K562 (cell line): ENCODE measurements around the gene CCDC141. TPM values are rescaled to one million over a fixed set of nuclear protein-coding genes. Genes with fewer than 3 reads are reported as not detected.

Source experiments
- ATAC-seq: fragments of 200-7000 bp; cut with Tn5 transposase; 3 replicates; pipeline ENCODE4 v1.9.1; 2020; ENCODE audit warnings: moderate library complexity
- BruUV-seq: library from RNA; stranded (reverse); fragments of 400-500 nt; replicated peaks from 2 replicates; lab custom pipeline; 2021; lab: Mats Ljungman, UMichigan
- CTCF ChIA-PET: fragments of 300-600 bp; formaldehyde crosslinking; extraction: SDS; loops from one replicate; lab custom pipeline; 2021; ENCODE audit warnings: low intra/inter-chr PET ratio; lab: Yijun Ruan, JAX
- POLR2A ChIA-PET: fragments of 300-600, 350-650 bp; sonication (Branson Sonifier 250); formaldehyde crosslinking; extraction: SDS; loops from one replicate; lab custom pipeline; 2021; ENCODE audit warnings: antibody characterized with exemption, inconsistent platforms; lab: Yijun Ruan, JAX
- DNase-seq, 4 experiments: peaks; one replicate each; pipeline versions ENCODE4 v3.0.0 to v3.0.0-alpha.2; 2011 to 2018; ENCODE audit warnings: low spot score in 3 of 4, mixed read lengths in 3 of 4; ENCODE audit errors: extremely low read depth in 1 of 4
- FAIRE-seq: peaks from 2 replicates; lab custom pipeline; 2011; peaks lifted over from hg19 to GRCh38; lab: Jason Lieb, UNC
- H2AFZ ChIP-seq: 2 replicates; pipeline ENCODE4 v1.6.0; 2011; ENCODE audit warnings: low read depth, low read length, control low read depth, inconsistent platforms
- H3K27ac ChIP-seq: fragments of 200-600 bp; 3 replicates; pipeline ENCODE4 v1.8.0; 2011; ENCODE audit warnings: low read depth, mild to moderate bottlenecking, control low read depth, inconsistent platforms, low read length, moderate library complexity, mixed read lengths; ENCODE audit errors: extremely low read depth
- H3K27me3 ChIP-seq, 2 experiments: fragments of 300-600 bp in 1 of 2; 2 replicates in 1 of 2; 3 replicates in 1 of 2; pipeline versions ENCODE4 v1.6.0 to v1.8.0; 2011; ENCODE audit warnings: inconsistent platforms in 2 of 2, low read length in 2 of 2, mild to moderate bottlenecking in 1 of 2, mixed read lengths in 1 of 2, moderate library complexity in 1 of 2; ENCODE audit not compliant: control insufficient read depth in 2 of 2, insufficient read depth in 2 of 2
- H3K36me3 ChIP-seq: fragments of 300-600 bp; 3 replicates; pipeline ENCODE4 v1.8.0; 2011; ENCODE audit warnings: mild to moderate bottlenecking, low read length, inconsistent platforms; ENCODE audit not compliant: control insufficient read depth, insufficient read depth
- H3K4me1 ChIP-seq, 2 experiments: fragments of 200-600 bp in 1 of 2; replicated peaks in 1 of 2; 2 replicates in 1 of 2; 3 replicates in 1 of 2; pipeline versions ENCODE4 v1.5.1 to v1.8.0; 2011; ENCODE audit warnings: inconsistent platforms in 2 of 2, low read length in 2 of 2, mild to moderate bottlenecking in 1 of 2, mixed read lengths in 1 of 2, moderate library complexity in 1 of 2; ENCODE audit not compliant: control insufficient read depth in 2 of 2, insufficient read depth in 2 of 2
- H3K4me2 ChIP-seq: 2 replicates; pipeline ENCODE4 v1.6.1; 2011; ENCODE audit warnings: low read length, control low read depth, inconsistent platforms, mixed read lengths; ENCODE audit not compliant: insufficient read depth
- H3K4me3 ChIP-seq: fragments of 200-600 bp; sonication (generic), shearing (Covaris generic); 2 replicates; pipeline ENCODE4 v1.5.1; 2016; ENCODE audit warnings: control low read depth, inconsistent platforms
- H3K79me2 ChIP-seq: fragments of 200-600 bp; 3 replicates; pipeline ENCODE4 v1.8.0; 2011; ENCODE audit warnings: low read length, inconsistent platforms; ENCODE audit not compliant: control insufficient read depth, insufficient read depth
- H3K9ac ChIP-seq, 2 experiments: 2 replicates each; pipeline versions ENCODE4 v1.6.0 to v1.6.1; 2011; ENCODE audit warnings: low read depth in 2 of 2, low read length in 2 of 2, control low read depth in 1 of 2, inconsistent platforms in 1 of 2, mild to moderate bottlenecking in 1 of 2, mixed read lengths in 1 of 2; ENCODE audit not compliant: insufficient read depth in 1 of 2
- H3K9me1 ChIP-seq: one replicate; pipeline ENCODE4 v1.6.0; 2011; ENCODE audit warnings: inconsistent platforms, mild to moderate bottlenecking, low read length, moderate library complexity; ENCODE audit not compliant: control insufficient read depth, insufficient read depth
- H3K9me3 ChIP-seq: replicated peaks from 2 replicates; pipeline ENCODE4 v1.5.1; 2011; ENCODE audit warnings: low read depth, low read length, inconsistent platforms; ENCODE audit not compliant: control insufficient read depth, insufficient read depth
- H4K20me1 ChIP-seq: replicated peaks from 2 replicates; pipeline ENCODE4 v1.6.1; 2011; ENCODE audit warnings: low read length, inconsistent platforms, mixed read lengths; ENCODE audit not compliant: control insufficient read depth, insufficient read depth
- CHD2 ChIP-seq: IDR thresholded peaks from 2 replicates; pipeline ENCODE4 v1.6.1; 2011; ENCODE audit warnings: low read depth, low read length
- DIDO1 ChIP-seq: fragments of 450-650 bp; IDR thresholded peaks from 2 replicates; pipeline ENCODE4 v1.6.1; 2016; ENCODE audit warnings: low read depth, missing biosample characterization, missing genetic modification characterization
- ETV6 ChIP-seq, 3 experiments: fragments of 150-350 bp in 1 of 3; sonication (generic) in 1 of 3; formaldehyde crosslinking in 1 of 3; IDR thresholded peaks; 2 replicates each; pipeline versions ENCODE4 v1.6.1 to v1.8.0; 2014 to 2022; ENCODE audit warnings: borderline replicate concordance in 2 of 3, low read depth in 2 of 3, antibody characterized with exemption in 1 of 3, low read length in 1 of 3, mild to moderate bottlenecking in 1 of 3, missing genetic modification reagents in 1 of 3
- FOXO4 ChIP-seq: fragments of 450-650 bp; formaldehyde crosslinking; IDR thresholded peaks from 2 replicates; pipeline ENCODE4 v1.4.0; 2020; ENCODE audit warnings: mild to moderate bottlenecking, moderate library complexity
- HMGXB4 ChIP-seq: sonication (generic); formaldehyde crosslinking; IDR thresholded peaks from 2 replicates; pipeline ENCODE4 v1.8.1; 2023; ENCODE audit warnings: mild to moderate bottlenecking, missing genetic modification reagents
- HNRNPH1 ChIP-seq: fragments of 200-400 bp; formaldehyde crosslinking; optimal IDR thresholded peaks from 2 replicates; pipeline ENCODE3; 2017; ENCODE audit warnings: low read depth, mild to moderate bottlenecking, low read length, moderate library complexity
- IRF2 ChIP-seq: sonication (generic); formaldehyde crosslinking; IDR thresholded peaks from 2 replicates; pipeline ENCODE4 v1.8.1; 2022; ENCODE audit warnings: mild to moderate bottlenecking, missing genetic modification reagents
- IRF9 ChIP-seq: fragments of 450-650 bp; IDR thresholded peaks from 2 replicates; pipeline ENCODE4 v1.6.1; 2016; ENCODE audit warnings: missing biosample characterization, missing genetic modification characterization
- KLF1 ChIP-seq: fragments of 450-650 bp; IDR thresholded peaks from 2 replicates; pipeline ENCODE4 v1.6.1; 2016; ENCODE audit warnings: missing genetic modification characterization, missing compliant biosample characterization
- PREB ChIP-seq: sonication (generic); formaldehyde crosslinking; IDR thresholded peaks from 2 replicates; pipeline ENCODE4 v1.8.1; 2023; ENCODE audit warnings: mild to moderate bottlenecking, missing genetic modification reagents
- PTTG1 ChIP-seq: fragments of 450-650 bp; IDR thresholded peaks from 2 replicates; pipeline ENCODE4 v1.6.1; 2016; ENCODE audit warnings: low read depth, mild to moderate bottlenecking, missing genetic modification characterization, missing compliant biosample characterization
- RBFOX2 ChIP-seq: fragments of 200-400 bp; formaldehyde crosslinking; IDR thresholded peaks from 2 replicates; pipeline ENCODE4 v1.6.1; 2017; ENCODE audit warnings: low read depth, mild to moderate bottlenecking, low read length, moderate library complexity
- RBM22 ChIP-seq: fragments of 200-400 bp; formaldehyde crosslinking; IDR thresholded peaks from 2 replicates; pipeline ENCODE4 v1.6.1; 2018; ENCODE audit warnings: low read length, low read depth; ENCODE audit not compliant: poor library complexity, severe bottlenecking
- SMAD1 ChIP-seq: fragments of 150-350 bp; IDR thresholded peaks from 2 replicates; pipeline ENCODE4 v1.6.1; 2014; ENCODE audit warnings: low read length, low read depth; ENCODE audit not compliant: partially characterized antibody
- SNRNP70 ChIP-seq: fragments of 200-400 bp; formaldehyde crosslinking; optimal IDR thresholded peaks from 2 replicates; pipeline ENCODE3; 2017; ENCODE audit warnings: low read depth, low read length
- TRIM24 ChIP-seq, 2 experiments: fragments of 450-650 bp; IDR thresholded peaks; 2 replicates each; pipeline ENCODE4 v1.6.1; 2016
- WGBS: fragments of 100-300 bp; shearing (Covaris generic); methylation state at CpG from one replicate; pipeline ENCODE4 v1.1.6; 2016; ENCODE audit warnings: low coverage, mixed read lengths; ENCODE audit not compliant: insufficient coverage; ENCODE audit errors: missing lambda C conversion rate; 5-methylcytosine and 5-hydroxymethylcytosine counted together
- in situ Hi-C: fragments of 300-500 bp; cut with MboI; formaldehyde crosslinking; loops from 4 replicates; pipeline ENCODE4 v1.15.0; 2018; ENCODE audit warnings: inconsistent platforms, mixed read lengths
- intact Hi-C: fragments of 100-400 bp; cut with micrococcal nuclease; formaldehyde crosslinking; loops from 2 replicates; pipeline ENCODE4 v1.14.2; 2022
- polyA plus RNA-seq, 8 experiments: library from polyadenylated mRNA; depleted of rRNA in 4 of 8; stranded (reverse) in 5 of 8; unstranded in 3 of 8; fragments of >200 nt; fragmentation: Nextera tagmentation in 2 of 8; fragmentation: Illumina TruSeq in 1 of 8; extraction: Ambion mirVana in 2 of 8; extraction: Trizol in 1 of 8; gene quantifications; 2 replicates each; pipeline versions ENCODE4 v1.2.1 to v1.2.3, GENCODE V29; 2011 to 2014; ENCODE audit warnings: inconsistent platforms in 1 of 8, missing spikeins in 1 of 8
- total RNA-seq, 7 experiments: library from RNA; depleted of rRNA in 6 of 7; stranded (reverse); fragments of >200 nt in 6 of 7; fragmentation: Illumina TruSeq in 2 of 7; extraction: Trizol in 2 of 7; gene quantifications; 2 replicates each; pipeline versions ENCODE4 v1.2.1 to v1.2.3, GENCODE V29; 2011 to 2021; ENCODE audit warnings: low replicate concordance in 1 of 7

The CCDC141 gene
- total and polyA plus RNA-seq, 9 of the 15 experiments (the other 6 are each of a cell fraction or from before 2014, with no cell fraction given) = 0.09 TPM; not detected in 8

GRCh38 chr2:178927173-178927572, 122.8 kb downstream of the CCDC141 start (continued):
- TF ChIP-seq PTTG1 = no peak

- CTCF ChIA-PET = no interaction called here
- no peak overlapping the region for H3K9ac ChIP-seq
- no peaks in the 10 kb centered on the region for H3K79me2 ChIP-seq
- intact Hi-C loops = no loop called here
- POLR2A ChIA-PET = no interaction called here
- no peak for TF ChIP-seq IRF2 (CRISPR knock-in tag)
- no peak for TF ChIP-seq FOXO4 (CRISPR knock-in tag)
- no peak for TF ChIP-seq IRF9 (tag)
- TF ChIP-seq RBFOX2 = no peak
- no peak for TF ChIP-seq ETV6 (IDR thresholded peaks at IDR 0.05; ENCODE audit: borderline replicate concordance in 1 of 2, low read depth in 2 of 2, low read length in 1 of 2)
- TF ChIP-seq ETV6 (CRISPR knock-in tag; IDR thresholded peaks at IDR 0.05; ENCODE audit: borderline replicate concordance) = no peak
- no peak for TF ChIP-seq TRIM24 (IDR thresholded peaks at IDR 0.05)
- TF ChIP-seq CHD2 = no peak
- no peak for TF ChIP-seq PREB (CRISPR knock-in tag)
- TF ChIP-seq SNRNP70 = no peak
- no peak for TF ChIP-seq KLF1 (tag)
- TF ChIP-seq DIDO1 (tag) = no peak
- TF ChIP-seq RBM22 = no peak
- TF ChIP-seq HMGXB4 = no peak
- TF ChIP-seq PTTG1 = no peak
- no peak for TF ChIP-seq SMAD1
- TF ChIP-seq HNRNPH1 = no peak
- H3K4me3 ChIP-seq = no peak overlapping the region
- no peaks in the 10 kb centered on the region for H3K27me3 ChIP-seq
- H3K36me3 ChIP-seq = no peaks in the 10 kb centered on the region
- BruUV-seq = no TSS peak
- H4K20me1 ChIP-seq = no peaks in the 10 kb centered on the region
- H3K9me3 ChIP-seq = no peaks in the 10 kb centered on the region
- no peaks in the 10 kb centered on the region for H3K4me1 ChIP-seq
- ATAC-seq (no peak), DNase-seq (no peak), FAIRE-seq (no peak)
- in situ Hi-C loops = no loop called here
- no peak overlapping the region for H3K27ac ChIP-seq
- 0% methylated on average over 1 of the region's 1 CpG for WGBS
- H3K4me2 ChIP-seq = no peak overlapping the region
- no peak overlapping the region for H2AFZ ChIP-seq
- H3K9me1 ChIP-seq = no peaks in the 10 kb centered on the region
Measured at GRCh38 chr2:178924817-178925216, 125.1 kb downstream of the CCDC141 start.
